HG03575 (cell line): ENCODE results near the gene TTLL7.
"Not testable (repeated sequence)": the region's sequence is repeated elsewhere in the genome, so short reads cannot be mapped to it uniquely, and the experiment has no call there.

ENCODE experiments used
- ATAC-seq: cut with Tn5 transposase; IDR thresholded peaks from one replicate; pipeline ENCODE4 v1.9.1; 2021; ENCODE audit not compliant: unreplicated experiment, insufficient number of reproducible peaks, low FRiP score; ENCODE audit errors: extremely low read depth

Gene TTLL7

GRCh38 chr1:83942914-83943313 is 56.0 kb downstream of the TTLL7 start:
- ATAC-seq = no peak

- no peak for ATAC-seq
Measured at GRCh38 chr1:83934550-83934949, 64.4 kb downstream of the TTLL7 start.

- no peak for ATAC-seq
Measured at GRCh38 chr1:83932693-83933092, 66.2 kb downstream of the TTLL7 start.

GRCh38 chr1:83932281-83932680 is 66.7 kb downstream of the TTLL7 start:
- no peak for ATAC-seq

GRCh38 chr1:83931658-83932253 is 67.2 kb downstream of the TTLL7 start:
- ATAC-seq = no peak

GRCh38 chr1:83929184-83929583 is 69.7 kb downstream of the TTLL7 start:
- ATAC-seq = no peak

- no peak for ATAC-seq
Measured at GRCh38 chr1:83928396-83928795, 70.5 kb downstream of the TTLL7 start.

GRCh38 chr1:83927701-83928100 is 71.2 kb downstream of the TTLL7 start:
- ATAC-seq = no peak

- no peak for ATAC-seq
Measured at GRCh38 chr1:83927061-83927460, 71.9 kb downstream of the TTLL7 start.

GRCh38 chr1:83923553-83923952 is 75.4 kb downstream of the TTLL7 start:
- ATAC-seq = no peak

GRCh38 chr1:83922431-83922830 is 76.5 kb downstream of the TTLL7 start:
- ATAC-seq = no peak

GRCh38 chr1:83920320-83920719 is 78.6 kb downstream of the TTLL7 start:
- ATAC-seq = no peak

- ATAC-seq = no peak
Measured at GRCh38 chr1:83919872-83920271, 79.1 kb downstream of the TTLL7 start.

- ATAC-seq = no peak
Measured at GRCh38 chr1:83918688-83919285, 80.1 kb downstream of the TTLL7 start.

GRCh38 chr1:83917959-83918358 is 81.0 kb downstream of the TTLL7 start:
- no peak for ATAC-seq

GRCh38 chr1:83916094-83916493 is 82.8 kb downstream of the TTLL7 start:
- ATAC-seq = not testable (repeated sequence)

- no peak for ATAC-seq
Measured at GRCh38 chr1:83912876-83913275, 86.1 kb downstream of the TTLL7 start.

- no peak for ATAC-seq
Measured at GRCh38 chr1:83910461-83910860, 88.5 kb downstream of the TTLL7 start.

- ATAC-seq = no peak
Measured at GRCh38 chr1:83909687-83910086, 89.2 kb downstream of the TTLL7 start.

GRCh38 chr1:83905315-83905907 is 93.5 kb downstream of the TTLL7 start:
- ATAC-seq = no peak
